H1 (cell line): ENCODE results near the gene PCDHGA8. TPM values are rescaled to one million over a fixed set of nuclear protein-coding genes. Genes with fewer than 3 reads are reported as not detected.

Experiments used
- EZH2 ChIP-seq: fragments of 200-600 bp; sonication (generic); IDR thresholded peaks from 2 replicates; pipeline ENCODE4 v1.7.1; 2012; ENCODE audit warnings: low read depth, mild to moderate bottlenecking, moderate library complexity, low read length, inconsistent platforms; ENCODE audit not compliant: severe bottlenecking
- GABPA ChIP-seq: IDR thresholded peaks from 2 replicates; pipeline ENCODE4 v1.6.1; 2011; ENCODE audit warnings: mild to moderate bottlenecking, low read length, moderate library complexity, borderline replicate concordance; ENCODE audit not compliant: insufficient read depth
- RXRA ChIP-seq: IDR thresholded peaks from 2 replicates; pipeline ENCODE4 v1.6.1; 2011; ENCODE audit warnings: low read depth, mild to moderate bottlenecking, low read length, moderate library complexity; ENCODE audit not compliant: insufficient read depth
- SIN3A ChIP-seq, 2 experiments: IDR thresholded peaks in 1 of 2; conservative IDR thresholded peaks in 1 of 2; 2 replicates each; pipeline ENCODE4 v1.6.1; 2011 to 2012; ENCODE audit warnings: low read length in 2 of 2, improper control_type of control experiment in 1 of 2, low read depth in 1 of 2, mild to moderate bottlenecking in 1 of 2
- YY1 ChIP-seq: IDR thresholded peaks from 2 replicates; pipeline ENCODE4 v1.6.1; 2011; ENCODE audit warnings: low read depth, mild to moderate bottlenecking, low read length
- polyA plus RNA-seq, 7 experiments: library from polyadenylated mRNA; depleted of rRNA in 3 of 7; stranded (reverse) in 5 of 7; unstranded in 2 of 7; fragments of >200 nt in 5 of 7; fragments of 200-250 nt in 2 of 7; gene quantifications; 1 replicate in 5 of 7; 2 replicates in 1 of 7; 4 replicates in 1 of 7; pipeline versions ENCODE4 v1.2.1 to v1.2.3, GENCODE V29; 2011 to 2013; ENCODE audit warnings: missing spikeins in 2 of 7, mixed read lengths in 2 of 7
- total RNA-seq: library from RNA; stranded (reverse); fragmentation: NEBNext Ultra II Directional; extraction: Animal tissue kit (Norgen Biotek cat#: 25700); gene quantifications from 2 replicates; pipeline ENCODE4 v1.2.1, GENCODE V29; 2021
- TF ChIP-seq, protein P1 (sequence below), 3 experiments: IDR thresholded peaks; 1 replicate in 2 of 3; 2 replicates in 1 of 3; pipeline versions ENCODE4 v1.5.1 to v1.6.1; 2011; ENCODE audit warnings: low read length in 3 of 3, mild to moderate bottlenecking in 3 of 3, inconsistent platforms in 2 of 3, low read depth in 1 of 3, moderate library complexity in 1 of 3; ENCODE audit not compliant: insufficient read depth in 1 of 3; ENCODE audit errors: control extremely low read depth in 1 of 3
- TF ChIP-seq, protein P2 (sequence below): IDR thresholded peaks from 2 replicates; pipeline ENCODE4 v1.6.1; 2012; ENCODE audit warnings: inconsistent platforms
- TF ChIP-seq, protein P3 (sequence below): IDR thresholded peaks from 2 replicates; pipeline ENCODE4 v1.6.1; 2012; ENCODE audit warnings: low read length, inconsistent platforms

Gene PCDHGA8
- total and polyA plus RNA-seq, 2 of the 8 experiments (the other 6 are each of a cell fraction or from before 2014, with no cell fraction given) = 0.79 to 1.4 TPM

DNA sequence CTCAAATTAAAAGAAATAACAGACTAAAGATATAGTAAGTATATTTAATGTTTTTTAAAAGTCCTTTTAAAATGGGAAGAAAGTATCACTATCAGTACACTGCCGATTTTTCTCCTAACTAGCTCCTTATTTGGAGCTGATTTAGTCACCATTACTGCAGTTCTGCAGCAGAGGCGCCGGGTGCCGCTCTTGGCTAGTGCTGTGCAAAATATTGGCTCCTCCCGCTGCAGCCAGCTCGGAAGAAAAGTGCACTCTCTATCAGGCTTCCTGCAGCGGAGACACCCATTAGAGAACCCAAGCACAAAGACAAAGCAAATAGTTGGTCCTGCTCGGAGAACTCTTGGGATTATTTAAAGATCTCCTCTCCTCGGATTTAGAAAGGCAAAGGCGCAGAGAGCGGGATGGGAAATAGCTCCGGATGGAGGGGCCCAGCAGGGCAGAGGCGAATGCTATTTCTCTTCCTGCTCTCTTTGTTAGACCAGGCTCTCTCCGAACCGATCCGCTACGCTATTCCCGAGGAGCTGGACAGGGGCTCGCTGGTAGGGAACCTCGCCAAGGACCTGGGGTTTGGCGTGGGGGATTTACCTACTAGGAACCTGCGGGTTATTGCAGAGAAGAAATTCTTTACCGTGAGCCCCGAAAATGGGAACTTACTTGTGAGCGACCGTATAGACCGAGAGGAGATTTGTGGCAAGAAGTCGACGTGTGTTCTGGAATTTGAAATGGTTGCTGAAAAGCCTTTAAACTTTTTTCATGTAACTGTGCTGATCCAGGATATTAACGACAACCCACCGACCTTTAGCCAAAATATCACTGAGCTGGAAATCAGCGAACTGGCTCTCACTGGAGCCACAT is 22.2 kb upstream of the PCDHGA8 start, which contains the start of gene PCDHGB3 (continued):
- TF ChIP-seq, protein P1, sequence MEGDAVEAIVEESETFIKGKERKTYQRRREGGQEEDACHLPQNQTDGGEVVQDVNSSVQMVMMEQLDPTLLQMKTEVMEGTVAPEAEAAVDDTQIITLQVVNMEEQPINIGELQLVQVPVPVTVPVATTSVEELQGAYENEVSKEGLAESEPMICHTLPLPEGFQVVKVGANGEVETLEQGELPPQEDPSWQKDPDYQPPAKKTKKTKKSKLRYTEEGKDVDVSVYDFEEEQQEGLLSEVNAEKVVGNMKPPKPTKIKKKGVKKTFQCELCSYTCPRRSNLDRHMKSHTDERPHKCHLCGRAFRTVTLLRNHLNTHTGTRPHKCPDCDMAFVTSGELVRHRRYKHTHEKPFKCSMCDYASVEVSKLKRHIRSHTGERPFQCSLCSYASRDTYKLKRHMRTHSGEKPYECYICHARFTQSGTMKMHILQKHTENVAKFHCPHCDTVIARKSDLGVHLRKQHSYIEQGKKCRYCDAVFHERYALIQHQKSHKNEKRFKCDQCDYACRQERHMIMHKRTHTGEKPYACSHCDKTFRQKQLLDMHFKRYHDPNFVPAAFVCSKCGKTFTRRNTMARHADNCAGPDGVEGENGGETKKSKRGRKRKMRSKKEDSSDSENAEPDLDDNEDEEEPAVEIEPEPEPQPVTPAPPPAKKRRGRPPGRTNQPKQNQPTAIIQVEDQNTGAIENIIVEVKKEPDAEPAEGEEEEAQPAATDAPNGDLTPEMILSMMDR (IDR thresholded peaks at IDR 0.05; ENCODE audit: control extremely low read depth in 1 of 3, insufficient read depth in 1 of 3, low read depth in 1 of 3, low read length in 3 of 3) = peak; percentile 14 to 28 (median 24); a peak in 3 of 4 replicates
- TF ChIP-seq, protein P2, sequence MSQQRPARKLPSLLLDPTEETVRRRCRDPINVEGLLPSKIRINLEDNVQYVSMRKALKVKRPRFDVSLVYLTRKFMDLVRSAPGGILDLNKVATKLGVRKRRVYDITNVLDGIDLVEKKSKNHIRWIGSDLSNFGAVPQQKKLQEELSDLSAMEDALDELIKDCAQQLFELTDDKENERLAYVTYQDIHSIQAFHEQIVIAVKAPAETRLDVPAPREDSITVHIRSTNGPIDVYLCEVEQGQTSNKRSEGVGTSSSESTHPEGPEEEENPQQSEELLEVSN = no peak
- TF ChIP-seq, protein P3, sequence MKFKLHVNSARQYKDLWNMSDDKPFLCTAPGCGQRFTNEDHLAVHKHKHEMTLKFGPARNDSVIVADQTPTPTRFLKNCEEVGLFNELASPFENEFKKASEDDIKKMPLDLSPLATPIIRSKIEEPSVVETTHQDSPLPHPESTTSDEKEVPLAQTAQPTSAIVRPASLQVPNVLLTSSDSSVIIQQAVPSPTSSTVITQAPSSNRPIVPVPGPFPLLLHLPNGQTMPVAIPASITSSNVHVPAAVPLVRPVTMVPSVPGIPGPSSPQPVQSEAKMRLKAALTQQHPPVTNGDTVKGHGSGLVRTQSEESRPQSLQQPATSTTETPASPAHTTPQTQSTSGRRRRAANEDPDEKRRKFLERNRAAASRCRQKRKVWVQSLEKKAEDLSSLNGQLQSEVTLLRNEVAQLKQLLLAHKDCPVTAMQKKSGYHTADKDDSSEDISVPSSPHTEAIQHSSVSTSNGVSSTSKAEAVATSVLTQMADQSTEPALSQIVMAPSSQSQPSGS = no peak
- TF ChIP-seq GABPA (no peak), SIN3A (conservative IDR thresholded peaks at IDR 0.05 in 1 of 2, IDR thresholded peaks at IDR 0.05 in 1 of 2; ENCODE audit: low read depth in 1 of 2, low read length in 2 of 2) (no peak), RXRA (no peak), EZH2 (no peak), YY1 (no peak)
